Tibial nerve (tissue), 4 donors: ENCODE results near the gene SLC51A. TPM values are rescaled to one million over a fixed set of nuclear protein-coding genes. Genes with fewer than 3 reads are reported as not detected.

Source experiments
- DNase-seq, 2 donors: peaks; one replicate each; pipeline ENCODE4 v3.0.0-alpha.2; 2019; ENCODE audit warnings: low spot score in 2 of 2
- H3K27ac ChIP-seq, 4 donors: fragments of 200-600 bp; sonication (generic) in 3 of 4; one replicate each; pipeline ENCODE4 v1.5.1; 2017 to 2019; ENCODE audit warnings: mild to moderate bottlenecking in 1 of 4
- H3K27me3 ChIP-seq, 2 donors: fragments of 200-600 bp; sonication (generic) in 1 of 2; one replicate each; pipeline versions ENCODE4 v1.5.1 to v1.6.0; 2017 to 2019
- H3K36me3 ChIP-seq, 3 donors: fragments of 200-600 bp; sonication (generic); one replicate each; pipeline ENCODE4 v1.5.1; 2018 to 2019
- H3K4me1 ChIP-seq, 4 donors: fragments of 200-600 bp; sonication (generic) in 3 of 4; one replicate each; pipeline ENCODE4 v1.5.1; 2017 to 2019
- H3K4me3 ChIP-seq, 4 donors: fragments of 200-600 bp; sonication (generic) in 3 of 4; one replicate each; pipeline ENCODE4 v1.5.1; 2017 to 2019; ENCODE audit warnings: mild to moderate bottlenecking in 1 of 4, moderate library complexity in 1 of 4
- H3K9me3 ChIP-seq, 4 donors: fragments of 200-600 bp; sonication (generic) in 3 of 4; one replicate each; pipeline ENCODE4 v1.5.1; 2017 to 2019
- EP300 ChIP-seq, 2 donors: sonication (generic); formaldehyde crosslinking; IDR thresholded peaks; one replicate each; pipeline ENCODE4 v1.6.1; 2017; ENCODE audit warnings: antibody characterized with exemption in 2 of 2, mild to moderate bottlenecking in 1 of 2
- POLR2A ChIP-seq, 2 donors: fragments of 450-650 bp; IDR thresholded peaks; one replicate each; pipeline ENCODE4 v1.6.1; 2017; ENCODE audit warnings: antibody characterized with exemption in 2 of 2, mild to moderate bottlenecking in 2 of 2, moderate library complexity in 2 of 2
- WGBS, 2 donors: methylation state at CpG; one replicate each; pipeline ENCODE4 v1.1.5; 2018; 5-methylcytosine and 5-hydroxymethylcytosine counted together
- total RNA-seq, 4 donors: library from RNA; depleted of rRNA; stranded (reverse); fragments of >200 nt; gene quantifications; one replicate each; pipeline ENCODE4 v1.1.0, GENCODE V29; 2016
- TF ChIP-seq, protein P1 (sequence below), 5 experiments: fragments of 200-600 bp in 3 of 5; fragments of 450-650 bp in 2 of 5; sonication (generic) in 3 of 5; IDR thresholded peaks; one replicate each; pipeline ENCODE4 v1.5.1; 2016 to 2019; ENCODE audit warnings: antibody characterized with exemption in 5 of 5, mild to moderate bottlenecking in 3 of 5, moderate library complexity in 2 of 5

The SLC51A gene
- total RNA-seq, 4 donors from 2014 or later: 0.30 to 0.66 TPM; not detected in 2

- no peaks in the 10 kb centered on the region for H3K9me3 ChIP-seq
- no peaks in the 10 kb centered on the region for H3K36me3 ChIP-seq
- no peak overlapping the region for H3K4me3 ChIP-seq
- no peak overlapping the region for H3K27ac ChIP-seq
- TF ChIP-seq POLR2A (IDR thresholded peaks at IDR 0.05) (no peak), EP300 (IDR thresholded peaks at IDR 0.05) (no peak)
- TF ChIP-seq, protein P1, sequence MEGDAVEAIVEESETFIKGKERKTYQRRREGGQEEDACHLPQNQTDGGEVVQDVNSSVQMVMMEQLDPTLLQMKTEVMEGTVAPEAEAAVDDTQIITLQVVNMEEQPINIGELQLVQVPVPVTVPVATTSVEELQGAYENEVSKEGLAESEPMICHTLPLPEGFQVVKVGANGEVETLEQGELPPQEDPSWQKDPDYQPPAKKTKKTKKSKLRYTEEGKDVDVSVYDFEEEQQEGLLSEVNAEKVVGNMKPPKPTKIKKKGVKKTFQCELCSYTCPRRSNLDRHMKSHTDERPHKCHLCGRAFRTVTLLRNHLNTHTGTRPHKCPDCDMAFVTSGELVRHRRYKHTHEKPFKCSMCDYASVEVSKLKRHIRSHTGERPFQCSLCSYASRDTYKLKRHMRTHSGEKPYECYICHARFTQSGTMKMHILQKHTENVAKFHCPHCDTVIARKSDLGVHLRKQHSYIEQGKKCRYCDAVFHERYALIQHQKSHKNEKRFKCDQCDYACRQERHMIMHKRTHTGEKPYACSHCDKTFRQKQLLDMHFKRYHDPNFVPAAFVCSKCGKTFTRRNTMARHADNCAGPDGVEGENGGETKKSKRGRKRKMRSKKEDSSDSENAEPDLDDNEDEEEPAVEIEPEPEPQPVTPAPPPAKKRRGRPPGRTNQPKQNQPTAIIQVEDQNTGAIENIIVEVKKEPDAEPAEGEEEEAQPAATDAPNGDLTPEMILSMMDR (IDR thresholded peaks at IDR 0.05): no peak
- H3K27me3 ChIP-seq: no peaks in the 10 kb centered on the region
- H3K4me1 ChIP-seq: peaks cover 0 to 6% (median 0%) of the 10 kb centered on the region in 4 donors
- WGBS, 2 donors: 70 to 71% methylated on average over 3 of the region's 3 CpGs
- DNase-seq: no peak
Observed at GRCh38 chr3:196174652-196175051, 41.7 kb upstream of the SLC51A start.

DNA sequence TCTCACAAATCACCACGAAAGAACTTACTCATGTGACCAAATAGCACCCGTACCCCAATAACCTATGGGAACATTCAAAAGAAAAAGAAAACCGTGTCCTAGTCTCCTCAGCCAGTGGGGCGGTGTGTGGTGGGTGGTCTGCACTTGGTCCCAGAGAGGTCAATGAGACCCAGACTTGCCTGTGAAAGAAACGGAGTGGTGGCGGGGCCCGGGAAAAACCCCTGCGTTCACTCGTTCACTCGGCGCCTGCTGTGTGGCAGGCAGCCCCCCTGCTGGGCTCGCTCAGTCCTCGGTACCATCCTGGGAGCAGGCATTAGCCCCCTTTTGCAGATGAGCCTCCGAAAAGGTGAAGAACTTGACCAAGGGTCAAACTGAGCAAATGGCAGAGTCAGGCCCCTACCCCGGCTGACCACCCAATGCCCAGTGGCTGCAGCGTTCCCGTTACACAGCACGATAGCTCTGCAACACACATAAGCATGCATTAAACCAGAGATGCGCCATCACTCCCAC lies 41.2 kb upstream of the SLC51A start:
- Histone ChIP-seq H3K9me3 (no peaks in the 10 kb centered on the region), H3K27me3 (no peaks in the 10 kb centered on the region), H3K4me1 (peaks cover 0 to 8% (median 0%) of the 10 kb centered on the region in 4 donors), H3K36me3 (no peaks in the 10 kb centered on the region), H3K27ac (no peak overlapping the region), H3K4me3 (no peak overlapping the region)
- no peak for TF ChIP-seq EP300 (IDR thresholded peaks at IDR 0.05)
- TF ChIP-seq, protein P1 (IDR thresholded peaks at IDR 0.05): no peak
- 69 to 77% methylated on average over 18 to 19 of the region's 19 CpGs for WGBS, 2 donors
- DNase-seq: no peak

DNA sequence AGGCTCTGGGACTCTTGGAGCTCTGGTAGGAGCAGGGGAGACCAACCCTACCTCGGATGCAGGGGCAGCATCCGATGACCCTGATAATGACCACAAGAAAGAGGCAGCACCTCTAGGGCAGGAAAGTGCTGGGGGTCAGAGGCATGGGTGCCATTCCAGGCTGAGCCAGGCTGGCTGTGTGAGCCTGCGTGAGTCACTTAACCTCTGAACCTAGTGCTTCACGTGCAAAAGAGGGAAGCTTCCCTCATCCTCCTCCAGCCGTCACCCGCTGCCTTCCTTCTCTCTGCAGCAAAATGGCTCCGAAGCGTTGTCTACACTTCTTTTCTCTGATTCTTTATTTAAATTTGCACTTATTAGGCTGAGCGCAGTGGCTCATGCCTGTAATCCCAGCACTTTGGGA lies 40.6 kb upstream of the SLC51A start:
- no peaks in the 10 kb centered on the region for H3K9me3 ChIP-seq
- WGBS, 2 donors: 72 to 75% methylated on average over 9 of the region's 9 CpGs
- H3K27ac ChIP-seq: no peak overlapping the region
- H3K4me3 ChIP-seq: no peak overlapping the region
- no peak for DNase-seq
- H3K36me3 ChIP-seq: no peaks in the 10 kb centered on the region
- H3K4me1 ChIP-seq: peaks cover 0 to 8% (median 0%) of the 10 kb centered on the region in 4 donors
- TF ChIP-seq EP300 (IDR thresholded peaks at IDR 0.05): no peak
- no peak for TF ChIP-seq POLR2A (IDR thresholded peaks at IDR 0.05)
- TF ChIP-seq, protein P1 (IDR thresholded peaks at IDR 0.05): no peak
- H3K27me3 ChIP-seq: no peaks in the 10 kb centered on the region

DNA sequence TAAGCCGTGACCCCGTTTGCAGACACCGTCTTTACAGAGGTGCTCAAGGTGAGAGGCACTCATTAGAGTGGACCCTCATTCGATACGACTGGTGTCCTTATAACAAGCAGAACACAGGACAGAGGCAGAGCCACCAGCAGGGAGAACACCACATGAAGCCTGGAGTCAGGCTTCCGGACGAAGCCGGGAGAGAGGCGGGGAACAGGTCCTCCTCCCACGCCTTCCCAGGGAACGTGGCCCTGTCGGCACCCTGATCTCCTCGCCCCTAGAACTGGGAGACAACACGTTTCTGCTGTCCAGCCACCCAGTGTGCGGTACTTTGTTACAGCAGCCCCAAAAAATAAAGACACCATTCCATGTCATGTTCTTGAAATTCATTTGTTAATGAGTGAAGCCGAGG lies 38.8 kb upstream of the SLC51A start:
- no peak for DNase-seq

GRCh38 chr3:196177967-196178366 lies 38.4 kb upstream of the SLC51A start:
- no peak for TF ChIP-seq POLR2A (IDR thresholded peaks at IDR 0.05)
- TF ChIP-seq, protein P1 (IDR thresholded peaks at IDR 0.05): no peak
- TF ChIP-seq EP300 (IDR thresholded peaks at IDR 0.05): no peak
- Histone ChIP-seq H3K9me3 (no peaks in the 10 kb centered on the region), H3K36me3 (no peaks in the 10 kb centered on the region), H3K27me3 (no peaks in the 10 kb centered on the region), H3K4me3 (no peak overlapping the region), H3K27ac (peak overlapping the region in 1 of 4 donors; percentile 19), H3K4me1 (peaks cover 0 to 8% (median 0%) of the 10 kb centered on the region in 4 donors)
- WGBS, 2 donors: 37 to 41% methylated on average over 4 of the region's 4 CpGs
- DNase-seq: no peak

More for the DNA sequence above, 38.8 kb upstream of the SLC51A start:
- no peaks in the 10 kb centered on the region for H3K36me3 ChIP-seq
- H3K9me3 ChIP-seq: no peaks in the 10 kb centered on the region
- TF ChIP-seq EP300 (IDR thresholded peaks at IDR 0.05) (no peak), POLR2A (IDR thresholded peaks at IDR 0.05) (no peak)
- TF ChIP-seq, protein P1 (IDR thresholded peaks at IDR 0.05): no peak
- no peak overlapping the region for H3K27ac ChIP-seq
- no peak overlapping the region for H3K4me3 ChIP-seq
- H3K27me3 ChIP-seq: no peaks in the 10 kb centered on the region
- WGBS, 2 donors: 69 to 71% methylated on average over 16 of the region's 16 CpGs
- peaks cover 0 to 8% (median 0%) of the 10 kb centered on the region in 4 donors for H3K4me1 ChIP-seq
